Epidermal melanocyte (primary cell): ENCODE data around the gene HIPK1.

ENCODE experiments used
- DNase-seq: peaks from one replicate; pipeline ENCODE4 v3.0.0; 2011; ENCODE audit warnings: low spot score; ENCODE audit not compliant: insufficient read length

HIPK1 gene

GRCh38 chr1:113928941-113929749, at the start of gene HIPK1:
Gene HIPK1, plus strand, starts transcription at chr1:113929324.
- DNase-seq: peak; percentile 70

GRCh38 chr1:113879739-113880038, 49.4 kb upstream of the HIPK1 start:
- DNase-seq: no peak

GRCh38 chr1:113881661-113882060, 47.5 kb upstream of the HIPK1 start:
- no peak for DNase-seq

- no peak for DNase-seq
These were observed 42.4 kb upstream of the HIPK1 start for GRCh38 chr1:113886417-113887401.

- no peak for DNase-seq
These were observed 41.5 kb upstream of the HIPK1 start, which contains the start of gene BCL2L15 for GRCh38 chr1:113887402-113888175. Gene BCL2L15, minus strand, starts transcription at chr1:113887581. Its CDS starts 206 bp downstream, at chr1:113887375.

- DNase-seq: no peak
These were observed 38.3 kb upstream of the HIPK1 start for GRCh38 chr1:113890816-113891215.

GRCh38 chr1:113891631-113892220, 37.4 kb upstream of the HIPK1 start:
- DNase-seq: no peak

GRCh38 chr1:113893267-113893666, 35.9 kb upstream of the HIPK1 start:
- no peak for DNase-seq

GRCh38 chr1:113895098-113895497, 34.0 kb upstream of the HIPK1 start:
- no peak for DNase-seq

- DNase-seq: no peak
These were observed 33.2 kb upstream of the HIPK1 start for GRCh38 chr1:113895961-113896360.

GRCh38 chr1:113898241-113898814, 30.8 kb upstream of the HIPK1 start:
- DNase-seq: no peak

- no peak for DNase-seq
These were observed 30.0 kb upstream of the HIPK1 start for GRCh38 chr1:113899111-113899510.

- DNase-seq: no peak
These were observed 27.9 kb upstream of the HIPK1 start for GRCh38 chr1:113901191-113901590.

GRCh38 chr1:113903501-113904292, 25.4 kb upstream of the HIPK1 start:
- no peak for DNase-seq

- DNase-seq: no peak
These were observed 24.8 kb upstream of the HIPK1 start for GRCh38 chr1:113904293-113904673.

GRCh38 chr1:113904674-113905434, 24.3 kb upstream of the HIPK1 start, which contains the start of the genes AP4B1 and DCLRE1B:
Gene AP4B1, minus strand, starts transcription at chr1:113904799. Its CDS starts 82 bp downstream, at chr1:113904717.
Gene DCLRE1B, plus strand, starts transcription at chr1:113905326. Its CDS starts 261 bp downstream, at chr1:113905587.
- DNase-seq: peak; percentile 87

- DNase-seq: no peak
These were observed 23.7 kb upstream of the HIPK1 start for GRCh38 chr1:113905435-113905861.

GRCh38 chr1:113912594-113913311, 16.4 kb upstream of the HIPK1 start:
- no peak for DNase-seq
